Measurements from ENCODE around the gene MEGF6.

MEGF6 gene

DNA sequence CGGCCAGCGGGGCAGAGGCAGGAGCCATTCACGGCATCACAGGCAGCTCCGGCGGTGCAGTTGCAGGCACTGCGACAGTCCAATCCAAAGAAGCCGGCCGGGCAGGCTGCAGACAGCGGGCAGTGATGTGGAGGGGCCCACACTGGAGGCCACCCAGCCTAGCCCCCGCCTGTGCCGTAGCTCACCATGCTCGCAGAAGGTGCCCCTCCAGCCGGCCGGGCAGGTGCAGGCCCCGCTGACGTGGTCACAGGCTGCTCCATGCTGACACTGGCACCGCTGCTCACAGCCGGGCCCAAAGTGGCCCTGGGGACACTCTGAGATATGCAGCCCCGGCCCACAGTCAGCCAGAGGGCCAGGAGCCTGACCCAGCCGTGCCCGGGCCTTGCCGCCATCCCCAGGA lies 111.7 kb downstream of the MEGF6 start:
- no peak for TF ChIP-seq CTCF (IDR thresholded peaks at IDR 0.05; ENCODE audit: insufficient read depth, low read depth, low read length, missing control alignments)
- H3K4me3 ChIP-seq (ENCODE audit: low read depth, low read length): no peak overlapping the region
- DNase-seq (ENCODE audit: low read depth): no peak

DNA sequence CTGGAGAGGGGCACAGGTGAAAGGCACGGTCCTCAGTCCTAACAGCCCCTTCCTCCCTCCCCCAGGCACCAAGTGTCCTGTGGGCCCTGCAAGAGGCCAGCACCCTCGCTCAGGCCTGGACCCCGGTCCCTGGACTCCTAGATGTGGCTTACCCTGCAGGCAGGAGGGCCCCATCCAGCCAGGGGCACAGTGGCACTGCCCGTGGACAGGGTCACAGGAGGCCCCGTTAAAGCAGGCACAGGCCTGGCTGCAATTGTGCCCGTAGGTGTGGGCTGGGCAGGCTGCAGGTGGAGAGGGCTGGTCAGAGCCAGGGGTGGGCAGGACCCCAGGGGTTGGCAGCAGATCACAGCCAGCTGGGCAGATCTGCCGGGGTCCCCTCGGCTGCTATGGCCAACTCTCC lies 112.3 kb downstream of the MEGF6 start:
- DNase-seq (ENCODE audit: low read depth): no peak
- H3K4me3 ChIP-seq (ENCODE audit: low read depth, low read length): no peak overlapping the region
- no peak for TF ChIP-seq CTCF (IDR thresholded peaks at IDR 0.05; ENCODE audit: insufficient read depth, low read depth, low read length, missing control alignments)

- no peak for TF ChIP-seq CTCF (IDR thresholded peaks at IDR 0.05; ENCODE audit: insufficient read depth, low read depth, low read length, missing control alignments)
- H3K4me3 ChIP-seq (ENCODE audit: low read depth, low read length): no peak overlapping the region
- DNase-seq (ENCODE audit: low read depth): no peak
These were observed 112.9 kb downstream of the MEGF6 start for GRCh38 chr1:3498246-3498930.

GRCh38 chr1:3497521-3497920 lies 113.8 kb downstream of the MEGF6 start:
- H3K4me3 ChIP-seq (ENCODE audit: low read depth, low read length): no peak overlapping the region
- TF ChIP-seq CTCF (IDR thresholded peaks at IDR 0.05; ENCODE audit: insufficient read depth, low read depth, low read length, missing control alignments): no peak
- no peak for DNase-seq (ENCODE audit: low read depth)

- DNase-seq (ENCODE audit: low read depth): no peak
- no peak overlapping the region for H3K4me3 ChIP-seq (ENCODE audit: low read depth, low read length)
- TF ChIP-seq CTCF (IDR thresholded peaks at IDR 0.05; ENCODE audit: insufficient read depth, low read depth, low read length, missing control alignments): no peak
These were observed 114.4 kb downstream of the MEGF6 start for GRCh38 chr1:3496916-3497315.

DNA sequence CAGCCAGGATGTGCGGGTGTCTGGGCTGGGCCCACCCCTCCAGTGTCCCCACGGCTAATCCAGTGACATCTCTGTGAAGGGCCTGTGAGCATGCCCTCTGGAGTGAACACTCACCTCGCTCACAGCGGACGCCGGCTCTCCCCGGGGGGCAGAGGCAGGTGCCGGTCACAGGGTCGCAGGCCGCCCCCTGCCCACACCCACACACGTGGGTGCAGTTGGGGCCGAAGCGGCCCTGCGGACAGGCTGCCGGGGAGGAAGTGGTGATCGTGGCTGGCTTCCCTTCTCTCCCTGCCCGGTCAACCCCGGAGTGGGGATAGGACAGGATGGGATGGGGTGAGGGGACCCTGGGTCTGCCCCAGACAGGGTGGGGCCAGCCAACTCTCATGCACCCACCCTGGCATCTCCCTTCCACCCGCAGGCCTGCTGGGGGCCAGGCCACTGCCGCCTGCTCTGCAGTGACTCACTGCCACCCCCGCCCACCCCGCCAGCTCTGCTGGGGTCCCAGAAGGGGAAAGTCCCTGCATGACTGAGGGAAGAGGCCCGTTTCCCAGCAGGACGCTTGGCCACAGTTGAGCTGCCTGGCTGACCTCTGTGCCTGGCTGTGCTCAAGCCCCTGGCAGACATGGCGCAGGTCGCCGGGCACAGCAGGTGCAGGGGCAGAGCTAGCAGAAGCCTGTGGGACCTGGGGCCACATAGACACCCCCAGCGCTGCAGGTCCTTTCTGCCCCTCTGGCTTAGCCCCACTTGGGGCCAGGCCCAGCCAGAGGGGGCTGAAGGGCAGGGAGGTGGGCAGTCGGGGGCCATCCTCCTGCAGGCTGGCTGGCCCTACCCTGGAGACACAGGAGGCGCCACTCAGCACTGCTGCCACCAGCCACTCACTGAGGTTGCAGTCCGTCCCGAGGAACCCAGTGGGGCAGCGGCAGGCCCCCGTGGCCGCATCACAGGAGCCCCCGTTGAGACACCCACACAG lies 115.2 kb downstream of the MEGF6 start:
- H3K4me3 ChIP-seq (ENCODE audit: low read depth, low read length): no peak overlapping the region
- TF ChIP-seq CTCF (IDR thresholded peaks at IDR 0.05; ENCODE audit: insufficient read depth, low read depth, low read length, missing control alignments): no peak
- DNase-seq (ENCODE audit: low read depth): no peak
